Measurements from ENCODE around the gene NIPBL. TPM values are rescaled to one million over a fixed set of nuclear protein-coding genes. Genes with fewer than 3 reads are reported as not detected.

NIPBL gene
- total and polyA plus RNA-seq, 2 of the 8 experiments (the other 6 are each of a cell fraction or from before 2014, with no cell fraction given): 21.1 to 53.5 TPM

DNA sequence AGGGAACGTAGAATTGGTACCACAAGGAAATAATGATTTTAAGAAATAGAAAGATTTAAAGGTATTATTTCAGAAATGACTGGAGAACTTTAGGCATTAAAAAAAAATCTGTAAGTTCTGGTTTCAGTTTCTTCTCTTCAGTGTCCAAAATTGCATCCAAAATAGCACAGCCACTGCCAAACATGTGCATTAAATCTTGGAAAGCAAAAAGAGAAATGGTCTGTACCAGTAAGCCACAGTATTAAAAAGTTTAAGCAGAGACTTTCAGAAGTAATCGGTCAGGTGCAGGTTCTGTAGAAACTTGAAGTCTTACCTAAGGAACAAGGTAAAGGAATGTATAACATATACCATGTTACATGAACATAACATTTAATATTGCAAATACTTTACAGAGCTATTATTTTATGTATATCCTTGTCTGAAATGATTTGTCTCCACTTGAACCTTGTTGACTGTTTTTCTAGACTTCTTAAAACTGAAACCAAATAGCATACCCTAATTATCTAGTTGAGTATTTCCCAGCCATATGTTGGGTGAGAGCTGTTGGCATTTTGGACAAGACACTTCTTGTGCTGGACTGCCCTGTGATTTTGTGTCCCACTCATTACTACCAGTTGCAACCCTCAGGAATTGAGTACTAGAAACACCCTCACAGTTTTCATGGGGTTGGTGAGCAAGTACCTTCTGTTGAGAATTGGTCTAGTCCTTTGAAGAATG lies 32.1 kb downstream of the NIPBL start:
- DNase-seq (ENCODE audit: low read depth in 1 of 2, low spot score in 2 of 2): no peak
- Histone ChIP-seq H2AFZ (ENCODE audit: low read length) (no peak overlapping the region), H2AK5ac (ENCODE audit: low read depth, low read length) (no peak overlapping the region), H2BK20ac (ENCODE audit: low read length) (no peak overlapping the region), H2BK12ac (ENCODE audit: low read depth, low read length) (no peak overlapping the region), H3K14ac (ENCODE audit: insufficient read length) (no peak overlapping the region), H3K79me1 (ENCODE audit: low read depth, low read length) (no peaks in the 10 kb centered on the region; the same call in 1 of the 2 replicates), H3K9ac (replicated peaks in 1 of 4; ENCODE audit: extremely low read depth in 1 of 4, low read depth in 3 of 4, low read length in 3 of 4) (no peak overlapping the region), H3K4ac (replicated peaks; ENCODE audit: insufficient read length, low read depth, low read length) (no peak overlapping the region), H3K4me2 (ENCODE audit: insufficient read depth in 1 of 2, low read depth in 2 of 2, low read length in 2 of 2) (no peak overlapping the region), H4K8ac (ENCODE audit: extremely low read depth, insufficient read depth, low read length) (no peak overlapping the region), H3K4me1 (replicated peaks in 1 of 4; ENCODE audit: control insufficient read depth in 3 of 4, insufficient read depth in 4 of 4, low read length in 3 of 4) (no peaks in the 10 kb centered on the region), H3K36me3 (ENCODE audit: control insufficient read depth in 2 of 4, insufficient read depth in 4 of 4, low read length in 3 of 4) (no peaks in the 10 kb centered on the region), H4K5ac (ENCODE audit: insufficient read length, low read depth, low read length) (no peak overlapping the region), H3K27ac (ENCODE audit: low read depth, low read length) (no peak overlapping the region), H3K4me3 (ENCODE audit: extremely low read depth in 1 of 4, insufficient read depth in 2 of 4, low read depth in 3 of 4, low read length in 4 of 4) (no peak overlapping the region), H3K56ac (replicated peaks; ENCODE audit: insufficient read length, low read depth, low read length) (no peak overlapping the region), H2BK15ac (ENCODE audit: low read length) (no peak overlapping the region), H3K27me3 (replicated peaks in 1 of 4; ENCODE audit: control insufficient read depth in 3 of 4, extremely low read depth in 1 of 4, insufficient read depth in 3 of 4, low read length in 3 of 4) (no peaks in the 10 kb centered on the region), H3K23ac (ENCODE audit: insufficient read length) (no peak overlapping the region), H3K9me3 (ENCODE audit: insufficient read depth in 2 of 2, low read depth in 1 of 2, low read length in 1 of 2) (no peaks in the 10 kb centered on the region), H4K91ac (replicated peaks; ENCODE audit: insufficient read length, low read length) (no peak overlapping the region), H2BK120ac (replicated peaks; ENCODE audit: low read depth, low read length) (no peak overlapping the region), H3K18ac (ENCODE audit: extremely low read depth, low read length) (no peak overlapping the region), H3K79me2 (ENCODE audit: control insufficient read depth in 1 of 2, insufficient read depth in 2 of 2, low read length in 2 of 2) (peaks cover 4 to 97% of the 10 kb centered on the region in 2 experiments), H3K23me2 (ENCODE audit: low read depth, low read length) (no peaks in the 10 kb centered on the region), H2BK5ac (ENCODE audit: low read depth, low read length) (no peak overlapping the region), H4K20me1 (replicated peaks in 1 of 2; ENCODE audit: control insufficient read depth in 1 of 2, insufficient read depth in 2 of 2, low read length in 2 of 2) (peaks cover 7 to 9% of the 10 kb centered on the region in 2 experiments)
- POLR2A ChIA-PET (ENCODE audit: partially characterized antibody): interaction anchor here (0.9 kb wide), 1 partner anchor 31 kb away, joined by 3 read pairs; no protein-coding TSS in a partner anchor
- 88% methylated on average over 2 of the region's 2 CpGs; no CpG with 5 or more reads in 1 of the 2 experiments for WGBS, 2 experiments (ENCODE audit: extremely low coverage in 1 of 2, insufficient coverage in 1 of 2, insufficient read length in 1 of 2, insufficient replicate concordance in 2 of 2, low coverage in 1 of 2, low lambda C conversion rate in 2 of 2, missing lambda C conversion rate in 1 of 2)
- CTCF ChIA-PET (ENCODE audit: partially characterized antibody): no interaction called here
- no peak for FAIRE-seq
- TF ChIP-seq KDM1A (IDR thresholded peaks at IDR 0.05; ENCODE audit: borderline replicate concordance, low read length): no peak
- no peak for TF ChIP-seq FOSL1 (IDR thresholded peaks at IDR 0.05; ENCODE audit: insufficient read depth, low read depth, low read length)
- no peak for TF ChIP-seq RNF2 (IDR thresholded peaks at IDR 0.05; ENCODE audit: borderline replicate concordance, low read depth, low read length, missing control alignments, poor library complexity, severe bottlenecking)
- no peak for TF ChIP-seq SP4 (IDR thresholded peaks at IDR 0.05; ENCODE audit: low read length)
- no peak for TF ChIP-seq TAF7 (optimal IDR thresholded peaks at IDR 0.05; ENCODE audit: borderline replicate concordance, low read depth, low read length)
- no peak for TF ChIP-seq EZH2 (IDR thresholded peaks at IDR 0.05; ENCODE audit: low read depth, low read length, severe bottlenecking)
- TF ChIP-seq RAD21 (IDR thresholded peaks at IDR 0.05 in 1 of 2, conservative IDR thresholded peaks at IDR 0.05 in 1 of 2; ENCODE audit: low read depth in 2 of 2, low read length in 2 of 2): no peak
- no peak for TF ChIP-seq MAFK (IDR thresholded peaks at IDR 0.05; ENCODE audit: low read depth, low read length)
- no peak for TF ChIP-seq CHD1 (IDR thresholded peaks at IDR 0.05; ENCODE audit: low read depth, low read length)
- no peak for TF ChIP-seq PHF8 (conservative IDR thresholded peaks at IDR 0.05; ENCODE audit: low read depth, low read length)
- TF ChIP-seq POLR2AphosphoS5 (IDR thresholded peaks at IDR 0.05; ENCODE audit: low read depth, low read length): no peak
- TF ChIP-seq YY1 (IDR thresholded peaks at IDR 0.05; ENCODE audit: low read depth, low read length): no peak

Data from H1 (cell line).